GM13976 (cell line): ENCODE data around the gene MED14.

Experiments used
- DNase-seq: peaks from one replicate; pipeline ENCODE4 v3.0.0; 2012; ENCODE audit warnings: low spot score
- CTCF ChIP-seq: IDR thresholded peaks from 2 replicates; pipeline ENCODE4 v1.5.1; 2012; ENCODE audit warnings: borderline replicate concordance, mild to moderate bottlenecking; ENCODE audit not compliant: insufficient read depth; ENCODE audit errors: extremely low read depth, missing control alignments, control extremely low read depth
- in situ Hi-C: fragments of 300-500 bp; cut with MboI; formaldehyde crosslinking; loops from one replicate; pipeline ENCODE4 v1.12.0; 2022; ENCODE audit warnings: low sequenced_read_pairs, mixed read lengths, inconsistent platforms; ENCODE audit not compliant: unreplicated experiment

Gene MED14

DNA sequence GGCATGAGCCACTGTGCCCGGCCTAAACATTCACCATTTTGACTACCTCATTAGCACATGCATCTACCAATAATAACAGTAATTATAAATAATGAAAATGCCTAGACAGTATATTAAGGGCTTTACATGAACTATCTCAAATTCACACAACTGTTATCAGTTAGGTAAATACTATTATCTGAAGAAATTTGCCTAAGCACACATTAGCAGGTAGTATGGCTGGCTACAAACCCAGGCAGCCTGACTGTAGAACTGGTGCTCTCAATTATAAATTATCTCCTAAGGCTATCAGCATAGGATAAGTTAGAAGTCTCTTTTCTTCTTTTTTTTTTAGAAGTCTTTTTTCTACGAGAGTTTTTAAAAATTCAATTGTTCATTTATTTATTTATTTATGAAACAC lies 73.9 kb downstream of the MED14 start:
- no peak for TF ChIP-seq CTCF
- in situ Hi-C loops, result loop anchor here (10.0 kb wide), 1 partner anchor 453 kb away; no protein-coding TSS in a partner anchor
- DNase-seq, result no peak

GRCh38 chrX:40660381-40660780 lies 75.0 kb downstream of the MED14 start:
- no peak for TF ChIP-seq CTCF
- DNase-seq, result no peak
- in situ Hi-C loops, result loop anchor here (10.0 kb wide), 1 partner anchor 454 kb away; no protein-coding TSS in a partner anchor

DNA sequence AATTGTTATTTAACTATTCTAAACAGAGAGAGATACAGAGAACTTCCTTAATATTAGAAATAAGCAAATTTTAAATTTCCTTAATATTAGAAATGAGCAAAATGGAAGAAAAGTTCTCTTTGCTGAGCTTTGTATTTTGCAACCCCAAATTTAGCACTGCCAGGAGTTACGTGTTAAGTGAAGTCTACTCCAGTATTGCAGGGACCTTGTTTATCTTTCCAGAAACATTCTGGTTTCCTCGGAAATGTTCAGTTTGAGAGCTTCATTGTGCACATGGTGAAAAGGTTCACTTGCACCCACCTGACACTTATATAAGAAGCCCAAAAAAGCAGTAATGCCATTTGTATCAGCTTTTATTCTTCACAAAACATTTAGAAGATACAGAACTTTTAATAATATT lies 81.8 kb downstream of the MED14 start:
- TF ChIP-seq CTCF, result no peak
- DNase-seq, result no peak
- in situ Hi-C loops, result no loop called here

DNA sequence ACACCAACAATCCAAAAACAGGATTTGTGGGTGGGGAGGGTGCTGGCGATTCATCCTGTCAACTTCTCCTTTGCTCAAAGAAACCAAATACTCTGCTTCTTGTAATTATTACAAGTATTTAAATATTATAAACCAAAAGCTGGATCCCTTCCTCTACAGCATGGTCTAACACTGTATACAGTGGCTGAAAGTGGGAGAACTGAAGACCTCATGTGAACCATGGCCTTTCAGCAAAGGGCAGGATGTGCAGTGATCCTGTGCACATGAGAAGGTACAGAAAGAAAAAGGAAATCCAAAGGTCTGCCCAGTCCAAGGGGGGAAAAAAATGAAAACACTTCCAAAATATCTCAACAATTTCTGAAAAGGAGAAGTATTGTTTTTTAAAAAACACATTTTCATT lies 82.7 kb downstream of the MED14 start:
- no peak for TF ChIP-seq CTCF
- in situ Hi-C loops, result no loop called here
- DNase-seq, result no peak

GRCh38 chrX:40651620-40652223 lies 83.6 kb downstream of the MED14 start:
- peak; percentile 59 for TF ChIP-seq CTCF
- DNase-seq, result peak; percentile 35
- in situ Hi-C loops, result no loop called here

DNA sequence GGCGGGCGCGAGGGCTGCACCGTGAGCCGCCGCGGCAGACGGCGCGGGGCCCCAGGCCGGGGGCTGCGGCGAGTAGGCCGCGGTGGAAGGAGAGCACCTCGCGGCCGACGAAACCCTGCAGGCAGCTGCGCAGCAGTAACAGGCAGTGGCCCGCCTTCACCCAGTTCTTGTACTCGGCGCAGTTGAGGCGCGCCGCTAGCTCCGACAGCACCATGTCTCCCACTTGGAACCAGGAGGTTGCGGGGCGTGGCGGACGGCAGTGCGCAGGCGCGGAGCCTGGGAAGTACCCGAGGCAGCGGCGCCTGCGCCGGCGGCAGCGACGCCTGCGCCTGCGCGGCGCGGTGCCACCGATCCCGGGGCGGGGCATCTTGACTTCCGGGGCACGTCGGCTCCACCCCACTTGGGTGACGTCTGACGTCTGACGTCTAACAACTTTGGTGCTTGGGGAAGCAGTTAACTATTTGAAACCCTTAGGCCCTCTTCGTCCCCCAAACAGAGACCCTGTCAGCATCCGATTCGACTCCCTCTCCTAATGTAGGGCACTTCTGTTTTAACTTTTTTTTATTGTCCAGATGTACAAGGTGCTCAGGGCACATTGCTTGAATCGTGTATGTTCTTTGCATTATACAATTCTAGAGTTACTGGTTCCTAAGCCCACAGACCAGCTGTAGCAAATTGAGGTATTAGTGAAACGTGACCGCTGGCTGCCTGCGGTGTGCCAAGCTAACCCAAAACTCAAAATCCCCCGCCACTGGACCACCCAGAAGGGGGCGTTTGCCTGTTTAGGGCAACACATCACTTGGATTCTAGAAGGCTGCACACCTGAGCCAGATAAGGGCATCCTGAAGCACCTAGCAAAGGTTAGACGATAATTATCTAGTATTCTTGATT lies 87.8 kb downstream of the MED14 start, which contains the start of gene CXorf38:
CXorf38 (minus strand) TSS at position 255 of the 891 bp plus-strand sequence; CDS start at position 214, 41 bp downstream.
- no peak for TF ChIP-seq CTCF
- in situ Hi-C loops, result loop anchor here (10.0 kb wide), 1 partner anchor 103 kb away; no protein-coding TSS in a partner anchor
- peak; percentile 92 for DNase-seq
